BE2C (cell line): Measurements from ENCODE around the gene PXMP4.

Experiments used
- DNase-seq: peaks from one replicate; pipeline ENCODE4 v3.0.0-alpha.2; 2020
- H3K27me3 ChIP-seq: fragments of 250-450 bp; sonication (Bioruptor Pico); 2 replicates; pipeline ENCODE4 v1.5.1; 2020; ENCODE audit warnings: mild to moderate bottlenecking
- H3K36me3 ChIP-seq: fragments of 250-450 bp; sonication (Bioruptor Pico); 2 replicates; pipeline ENCODE4 v1.5.1; 2020; ENCODE audit warnings: mild to moderate bottlenecking
- H3K4me1 ChIP-seq: fragments of 250-450 bp; sonication (Bioruptor Pico); 2 replicates; pipeline ENCODE4 v1.5.1; 2020
- H3K4me3 ChIP-seq: 2 replicates; pipeline ENCODE4 v1.5.1; 2011; ENCODE audit warnings: low read depth, low read length
- H3K9me3 ChIP-seq: fragments of 250-450 bp; sonication (Bioruptor Pico); 2 replicates; pipeline ENCODE4 v1.5.1; 2020
- CTCF ChIP-seq: IDR thresholded peaks from 2 replicates; pipeline ENCODE4 v1.5.1; 2012; ENCODE audit warnings: mild to moderate bottlenecking, low read depth, low read length

PXMP4 gene

DNA sequence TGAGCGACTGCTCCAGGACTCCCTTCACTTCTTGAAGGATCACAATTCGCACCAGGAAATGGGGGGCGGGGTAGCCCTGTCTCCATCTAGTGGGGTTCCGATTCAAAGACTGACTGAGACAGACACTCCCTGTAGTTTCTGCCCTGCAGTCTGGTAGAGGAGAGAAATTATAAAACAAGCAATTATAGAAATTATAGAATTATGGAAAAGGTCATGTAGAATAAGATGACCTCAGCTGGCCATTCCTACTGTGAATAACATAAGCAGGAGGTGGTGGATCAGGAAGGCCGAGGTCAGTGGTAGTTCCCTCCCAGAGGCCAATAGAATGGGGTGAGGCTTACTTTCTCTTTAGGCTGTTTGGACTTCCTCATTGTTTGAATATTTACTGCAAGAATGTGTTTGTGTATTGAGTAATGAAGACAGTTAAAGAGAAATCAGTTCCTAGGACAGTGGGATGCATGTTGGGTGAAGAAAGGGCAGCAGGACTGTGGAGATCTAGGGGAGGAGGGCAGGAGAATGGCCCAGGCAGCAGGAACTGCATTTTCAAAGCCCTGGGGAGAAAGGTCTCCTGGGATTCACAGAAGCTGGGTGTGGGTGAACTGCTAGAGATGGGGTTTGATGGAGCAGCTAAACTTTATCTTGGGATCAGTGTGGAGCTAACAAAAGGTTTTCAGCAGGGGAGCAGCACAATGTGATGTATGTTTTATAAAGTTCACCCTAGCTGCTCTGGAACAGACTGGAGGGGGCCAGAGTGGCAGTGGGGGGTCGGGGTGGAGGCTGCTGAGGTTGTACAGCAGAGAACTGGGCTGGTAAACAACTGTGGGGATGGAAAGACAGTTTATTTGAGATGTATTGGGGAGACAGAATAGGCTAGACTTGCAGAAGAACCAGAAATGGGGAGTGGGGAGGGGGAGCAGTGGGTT, 13.8 kb upstream of the PXMP4 start:
- H3K27me3 ChIP-seq: no peaks in the 10 kb centered on the region
- H3K9me3 ChIP-seq: peaks cover 6% of the 10 kb centered on the region
- DNase-seq: no peak
- H3K4me3 ChIP-seq: no peak overlapping the region
- TF ChIP-seq CTCF: no peak
- no peaks in the 10 kb centered on the region for H3K4me1 ChIP-seq
- no peaks in the 10 kb centered on the region; the same call in 1 of the 2 replicates for H3K36me3 ChIP-seq

GRCh38 chr20:33732166-33732970, 12.3 kb upstream of the PXMP4 start:
- peak; percentile 93 for DNase-seq

GRCh38 chr20:33731693-33732165, 11.6 kb upstream of the PXMP4 start, which contains the start of gene ZNF341:
ZNF341 (plus strand) TSS chr20:33731996; CDS start chr20:33732022, 26 bp downstream.
- DNase-seq: peak; percentile 95
- Histone ChIP-seq H3K36me3 (no peaks in the 10 kb centered on the region), H3K9me3 (peaks cover 3% of the 10 kb centered on the region; the same call in 1 of the 2 replicates), H3K4me3 (peak within 1 kb of the TSS; percentile 75), H3K4me1 (no peaks in the 10 kb centered on the region), H3K27me3 (no peaks in the 10 kb centered on the region)
- TF ChIP-seq CTCF: peak; percentile 77

More at GRCh38 chr20:33732166-33732970, 12.3 kb upstream of the PXMP4 start:
- Histone ChIP-seq H3K4me1 (no peaks in the 10 kb centered on the region), H3K4me3 (peak overlapping the region; percentile 75), H3K36me3 (no peaks in the 10 kb centered on the region; the same call in 1 of the 2 replicates), H3K9me3 (peaks cover 4% of the 10 kb centered on the region), H3K27me3 (no peaks in the 10 kb centered on the region)
- TF ChIP-seq CTCF: no peak

GRCh38 chr20:33730946-33731692, 11.0 kb upstream of the PXMP4 start:
- H3K36me3 ChIP-seq: no peaks in the 10 kb centered on the region

More at GRCh38 chr20:33730946-33731692, 11.0 kb upstream of the PXMP4 start:
- no peaks in the 10 kb centered on the region for H3K4me1 ChIP-seq
- no peaks in the 10 kb centered on the region for H3K27me3 ChIP-seq
- no peaks in the 10 kb centered on the region; the same call in 1 of the 2 replicates for H3K9me3 ChIP-seq
- peak overlapping the region; percentile 45 for H3K4me3 ChIP-seq
- no peak for DNase-seq
- TF ChIP-seq CTCF: no peak
